Mesendoderm (in vitro differentiated cells): ENCODE results near the gene ODF2L.

Source experiments
- DNase-seq: peaks from one replicate; pipeline ENCODE4 v3.0.0; 2013
- H2AK5ac ChIP-seq: 2 replicates; pipeline ENCODE4 v1.6.1; 2013; ENCODE audit warnings: low read length, inconsistent platforms
- H2BK120ac ChIP-seq: 2 replicates; pipeline ENCODE4 v1.6.1; 2013; ENCODE audit warnings: low read depth, mild to moderate bottlenecking, low read length, moderate library complexity, mixed read lengths
- H2BK15ac ChIP-seq: replicated peaks from 2 replicates; pipeline ENCODE4 v1.6.1; 2013; ENCODE audit warnings: low read depth, mild to moderate bottlenecking, moderate library complexity
- H2BK5ac ChIP-seq: 2 replicates; pipeline ENCODE4 v1.6.1; 2013; ENCODE audit warnings: low read length, inconsistent platforms
- H3K18ac ChIP-seq: 2 replicates; pipeline ENCODE4 v1.6.1; 2013; ENCODE audit warnings: mild to moderate bottlenecking, low read length, mixed read lengths
- H3K23ac ChIP-seq: one replicate; pipeline ENCODE4 v1.6.1; 2013; ENCODE audit warnings: low read length
- H3K27ac ChIP-seq: 2 replicates; pipeline ENCODE4 v1.5.1; 2013; ENCODE audit warnings: low read depth, mild to moderate bottlenecking, inconsistent platforms, low read length, moderate library complexity
- H3K27me3 ChIP-seq: 2 replicates; pipeline ENCODE4 v1.6.1; 2013; ENCODE audit warnings: low read length, control low read depth, mild to moderate bottlenecking, inconsistent platforms; ENCODE audit not compliant: insufficient read depth, poor library complexity
- H3K36me3 ChIP-seq: 2 replicates; pipeline ENCODE4 v1.6.1; 2013; ENCODE audit warnings: low read length, inconsistent platforms; ENCODE audit not compliant: control insufficient read depth, insufficient read depth
- H3K4ac ChIP-seq: one replicate; pipeline ENCODE4 v1.6.1; 2013; ENCODE audit warnings: low read depth, mild to moderate bottlenecking, low read length, moderate library complexity
- H3K4me1 ChIP-seq: 2 replicates; pipeline ENCODE4 v1.6.1; 2013; ENCODE audit warnings: low read depth, low read length, inconsistent platforms; ENCODE audit not compliant: control insufficient read depth
- H3K4me2 ChIP-seq: 2 replicates; pipeline ENCODE4 v1.6.1; 2013; ENCODE audit warnings: low read length
- H3K4me3 ChIP-seq: 2 replicates; pipeline ENCODE4 v1.5.1; 2013; ENCODE audit warnings: mild to moderate bottlenecking, low read length
- H3K56ac ChIP-seq: one replicate; pipeline ENCODE4 v1.6.1; 2013; ENCODE audit warnings: low read length
- H3K79me1 ChIP-seq: 2 replicates; pipeline ENCODE4 v1.6.1; 2013; ENCODE audit warnings: low read length, inconsistent platforms
- H3K79me2 ChIP-seq: 2 replicates; pipeline ENCODE4 v1.6.1; 2013; ENCODE audit warnings: mild to moderate bottlenecking, low read length; ENCODE audit not compliant: control insufficient read depth, insufficient read depth
- H3K9ac ChIP-seq: 2 replicates; pipeline ENCODE4 v1.6.1; 2013; ENCODE audit warnings: low read length, inconsistent platforms
- H4K5ac ChIP-seq: one replicate; pipeline ENCODE4 v1.6.1; 2013; ENCODE audit warnings: low read length
- H4K8ac ChIP-seq: one replicate; pipeline ENCODE4 v1.6.1; 2013; ENCODE audit warnings: low read depth, mild to moderate bottlenecking, control low read depth, low read length, moderate library complexity
- WGBS: extraction: QIAGEN DNeasy Blood & Tissue Kit; methylation state at CpG from one replicate; pipeline ENCODE4 v1.1.7; 2013; ENCODE audit warnings: low lambda C conversion rate, missing lambda C conversion rate; ENCODE audit not compliant: insufficient coverage; ENCODE audit errors: extremely low coverage; 5-methylcytosine and 5-hydroxymethylcytosine counted together

Gene ODF2L

GRCh38 chr1:86382878-86383277, 13.2 kb downstream of the ODF2L start:
- no peaks in the 10 kb centered on the region for H3K79me1 ChIP-seq
- H3K27ac ChIP-seq: no peak overlapping the region
- H4K8ac ChIP-seq: no peak overlapping the region
- H4K5ac ChIP-seq: no peak overlapping the region
- WGBS: no CpG with 5 or more reads among the region's 1 CpG
- no peak overlapping the region for H2BK5ac ChIP-seq
- DNase-seq: no peak
- no peak overlapping the region for H3K4ac ChIP-seq
- no peak overlapping the region for H2AK5ac ChIP-seq
- no peak overlapping the region for H3K9ac ChIP-seq
- no peaks in the 10 kb centered on the region for H3K36me3 ChIP-seq
- H3K4me2 ChIP-seq: no peak overlapping the region
- H3K18ac ChIP-seq: no peak overlapping the region
- no peak overlapping the region for H3K23ac ChIP-seq
- no peak overlapping the region for H3K4me3 ChIP-seq
- H3K27me3 ChIP-seq: no peaks in the 10 kb centered on the region
- H3K4me1 ChIP-seq: no peaks in the 10 kb centered on the region
- no peak overlapping the region for H2BK15ac ChIP-seq
- H3K79me2 ChIP-seq: no peaks in the 10 kb centered on the region
- H3K56ac ChIP-seq: no peak overlapping the region
- H2BK120ac ChIP-seq: no peak overlapping the region

- H2AK5ac ChIP-seq: no peak overlapping the region
These were observed 14.9 kb downstream of the ODF2L start for GRCh38 chr1:86381223-86381622.

GRCh38 chr1:86380257-86380861, 15.8 kb downstream of the ODF2L start:
- no peaks in the 10 kb centered on the region for H3K79me2 ChIP-seq
- H2BK15ac ChIP-seq: no peak overlapping the region
- H3K79me1 ChIP-seq: no peaks in the 10 kb centered on the region
- peak; percentile 70 for DNase-seq
- no peak overlapping the region for H3K4me3 ChIP-seq
- no peak overlapping the region for H4K8ac ChIP-seq
- no peak overlapping the region for H3K56ac ChIP-seq
- no peak overlapping the region for H3K4me2 ChIP-seq
- H3K27me3 ChIP-seq: no peaks in the 10 kb centered on the region
- H3K27ac ChIP-seq: no peak overlapping the region
- WGBS: no CpG with 5 or more reads among the region's 4 CpGs
- H3K23ac ChIP-seq: no peak overlapping the region
- no peak overlapping the region for H4K5ac ChIP-seq
- H3K36me3 ChIP-seq: no peaks in the 10 kb centered on the region
- no peak overlapping the region for H3K9ac ChIP-seq
- no peak overlapping the region for H2AK5ac ChIP-seq
- no peaks in the 10 kb centered on the region for H3K4me1 ChIP-seq
- H3K4ac ChIP-seq: no peak overlapping the region
- no peak overlapping the region for H2BK120ac ChIP-seq
- no peak overlapping the region for H2BK5ac ChIP-seq
- H3K18ac ChIP-seq: no peak overlapping the region

More at GRCh38 chr1:86381223-86381622, 14.9 kb downstream of the ODF2L start:
- no peak overlapping the region for H3K18ac ChIP-seq
- H3K4me2 ChIP-seq: no peak overlapping the region
- H3K27me3 ChIP-seq: no peaks in the 10 kb centered on the region
- no peak overlapping the region for H3K4ac ChIP-seq
- no peak overlapping the region for H3K56ac ChIP-seq
- no peaks in the 10 kb centered on the region for H3K79me1 ChIP-seq
- H3K23ac ChIP-seq: no peak overlapping the region
- no peak overlapping the region for H3K9ac ChIP-seq
- no peaks in the 10 kb centered on the region for H3K79me2 ChIP-seq
- H3K36me3 ChIP-seq: no peaks in the 10 kb centered on the region
- H2BK120ac ChIP-seq: no peak overlapping the region
- H3K4me1 ChIP-seq: no peaks in the 10 kb centered on the region
- no peak overlapping the region for H3K27ac ChIP-seq
- no peak overlapping the region for H3K4me3 ChIP-seq
- DNase-seq: no peak
- no peak overlapping the region for H2BK5ac ChIP-seq
- no peak overlapping the region for H4K8ac ChIP-seq
- H4K5ac ChIP-seq: no peak overlapping the region
- no peak overlapping the region for H2BK15ac ChIP-seq
- no CpG with 5 or more reads among the region's 4 CpGs for WGBS

GRCh38 chr1:86378813-86379212, 17.3 kb downstream of the ODF2L start:
- Histone ChIP-seq H2BK15ac (no peak overlapping the region), H3K27ac (no peak overlapping the region), H3K4ac (no peak overlapping the region), H3K79me2 (no peaks in the 10 kb centered on the region), H3K4me2 (no peak overlapping the region), H3K27me3 (no peaks in the 10 kb centered on the region), H2BK120ac (no peak overlapping the region), H4K5ac (no peak overlapping the region), H3K4me3 (no peak overlapping the region), H4K8ac (no peak overlapping the region), H3K4me1 (no peaks in the 10 kb centered on the region), H3K79me1 (no peaks in the 10 kb centered on the region), H3K9ac (no peak overlapping the region), H2AK5ac (no peak overlapping the region), H3K36me3 (no peaks in the 10 kb centered on the region), H3K18ac (no peak overlapping the region), H2BK5ac (no peak overlapping the region), H3K23ac (no peak overlapping the region), H3K56ac (no peak overlapping the region)
- no peak for DNase-seq
- WGBS: no CpG with 5 or more reads among the region's 1 CpG

GRCh38 chr1:86377341-86377740, 18.8 kb downstream of the ODF2L start:
- peak; percentile 10 for DNase-seq
- no peak overlapping the region for H4K5ac ChIP-seq
- no peaks in the 10 kb centered on the region for H3K36me3 ChIP-seq
- H3K18ac ChIP-seq: no peak overlapping the region
- WGBS: no CpG with 5 or more reads among the region's 1 CpG
- no peaks in the 10 kb centered on the region for H3K4me1 ChIP-seq
- H3K4ac ChIP-seq: no peak overlapping the region
- H3K79me2 ChIP-seq: no peaks in the 10 kb centered on the region
- H2BK5ac ChIP-seq: no peak overlapping the region
- no peak overlapping the region for H3K9ac ChIP-seq
- H3K4me2 ChIP-seq: no peak overlapping the region
- no peaks in the 10 kb centered on the region for H3K79me1 ChIP-seq
- no peaks in the 10 kb centered on the region for H3K27me3 ChIP-seq
- H2BK15ac ChIP-seq: no peak overlapping the region
- H2BK120ac ChIP-seq: no peak overlapping the region
- H3K56ac ChIP-seq: no peak overlapping the region
- no peak overlapping the region for H2AK5ac ChIP-seq
- no peak overlapping the region for H4K8ac ChIP-seq
- H3K27ac ChIP-seq: no peak overlapping the region
- no peak overlapping the region for H3K23ac ChIP-seq
- no peak overlapping the region for H3K4me3 ChIP-seq

- H3K18ac ChIP-seq: no peak overlapping the region
- no peaks in the 10 kb centered on the region for H3K36me3 ChIP-seq
- no peak overlapping the region for H2BK15ac ChIP-seq
- no peak for DNase-seq
- no peaks in the 10 kb centered on the region for H3K79me1 ChIP-seq
- H4K8ac ChIP-seq: no peak overlapping the region
- no CpG with 5 or more reads among the region's 1 CpG for WGBS
- H3K27ac ChIP-seq: no peak overlapping the region
- no peak overlapping the region for H2BK5ac ChIP-seq
- H3K4ac ChIP-seq: no peak overlapping the region
- no peak overlapping the region for H3K4me2 ChIP-seq
- H3K9ac ChIP-seq: no peak overlapping the region
- H2BK120ac ChIP-seq: no peak overlapping the region
- no peak overlapping the region for H2AK5ac ChIP-seq
- H3K23ac ChIP-seq: no peak overlapping the region
- H3K4me1 ChIP-seq: no peaks in the 10 kb centered on the region
- H3K4me3 ChIP-seq: no peak overlapping the region
- no peaks in the 10 kb centered on the region for H3K27me3 ChIP-seq
- no peak overlapping the region for H3K56ac ChIP-seq
- H4K5ac ChIP-seq: no peak overlapping the region
- no peaks in the 10 kb centered on the region for H3K79me2 ChIP-seq
These were observed 20.4 kb downstream of the ODF2L start for GRCh38 chr1:86375688-86376087.
